ENCODE results near the gene FGF9. TPM values are rescaled to one million over a fixed set of nuclear protein-coding genes. Genes with fewer than 3 reads are reported as not detected.

The FGF9 gene
- total RNA-seq, 2 donors from 2014 or later = 0.07 TPM; not detected in 1

DNA sequence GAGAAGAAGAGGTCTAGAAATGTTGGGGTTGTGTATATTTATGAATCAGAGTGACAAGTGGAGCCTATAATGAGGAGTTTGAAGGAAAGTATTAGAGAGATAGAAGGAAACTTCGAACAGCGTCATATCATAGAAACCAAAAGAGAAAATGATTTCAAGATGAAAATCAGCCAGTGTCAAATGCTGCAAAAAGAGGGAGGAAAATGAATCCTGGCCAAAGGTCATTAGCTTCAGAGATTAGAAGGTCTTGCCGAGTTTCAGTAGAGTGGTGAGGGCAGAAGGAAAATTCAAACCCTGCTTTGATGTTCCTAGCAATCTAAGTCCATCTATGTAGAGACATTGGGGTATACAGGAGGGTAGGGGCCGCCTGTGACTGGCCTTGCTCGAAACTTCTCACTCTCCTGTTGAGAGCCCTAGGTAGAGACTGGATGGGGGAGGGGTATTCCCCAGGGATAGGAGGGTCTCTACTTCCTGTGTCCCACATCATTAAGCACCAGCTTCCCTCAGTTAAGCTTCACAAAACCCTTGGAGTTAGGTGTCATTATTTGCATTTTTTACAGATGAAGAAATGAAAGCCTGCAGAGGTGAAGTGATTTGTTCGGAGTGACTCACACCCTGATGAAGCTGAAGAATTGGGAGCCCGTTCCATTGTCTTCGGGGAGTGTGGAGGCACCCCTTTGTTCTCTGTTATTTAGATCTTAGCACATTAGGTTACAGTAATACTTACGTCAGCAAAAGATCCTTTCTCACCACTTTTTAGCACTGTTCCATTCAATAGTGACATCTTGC, 62.8 kb downstream of the FGF9 start:
- no peak overlapping the region for H3K4me3 Mint-ChIP-seq
- WGBS, 2 experiments (ENCODE audit: insufficient coverage in 1 of 2, insufficient read length in 1 of 2) = 56 to 69% methylated on average over 6 to 9 of the region's 9 CpGs
- H3K4me1 ChIP-seq (ENCODE audit: control insufficient read depth, insufficient read depth, low read length) = peaks cover 20% of the 10 kb centered on the region
- no peak overlapping the region for H3K27ac Mint-ChIP-seq
- peaks cover 3% of the 10 kb centered on the region for H3K27me3 Mint-ChIP-seq (ENCODE audit: insufficient read depth)
- H3K4me1 Mint-ChIP-seq = peaks cover 17% of the 10 kb centered on the region
- H3K9me3 ChIP-seq (ENCODE audit: control insufficient read depth, low read length) = no peaks in the 10 kb centered on the region
- H3K27ac ChIP-seq (ENCODE audit: low read depth, low read length) = no peak overlapping the region
- no peak overlapping the region for H3K9ac ChIP-seq (ENCODE audit: extremely low read depth, low read length, poor library complexity, severe bottlenecking)
- no peaks in the 10 kb centered on the region for H3K36me3 Mint-ChIP-seq (ENCODE audit: low read depth)
- no peaks in the 10 kb centered on the region for H3K36me3 ChIP-seq (ENCODE audit: control insufficient read depth, insufficient read depth, low read length)
- TF ChIP-seq, protein P1, sequence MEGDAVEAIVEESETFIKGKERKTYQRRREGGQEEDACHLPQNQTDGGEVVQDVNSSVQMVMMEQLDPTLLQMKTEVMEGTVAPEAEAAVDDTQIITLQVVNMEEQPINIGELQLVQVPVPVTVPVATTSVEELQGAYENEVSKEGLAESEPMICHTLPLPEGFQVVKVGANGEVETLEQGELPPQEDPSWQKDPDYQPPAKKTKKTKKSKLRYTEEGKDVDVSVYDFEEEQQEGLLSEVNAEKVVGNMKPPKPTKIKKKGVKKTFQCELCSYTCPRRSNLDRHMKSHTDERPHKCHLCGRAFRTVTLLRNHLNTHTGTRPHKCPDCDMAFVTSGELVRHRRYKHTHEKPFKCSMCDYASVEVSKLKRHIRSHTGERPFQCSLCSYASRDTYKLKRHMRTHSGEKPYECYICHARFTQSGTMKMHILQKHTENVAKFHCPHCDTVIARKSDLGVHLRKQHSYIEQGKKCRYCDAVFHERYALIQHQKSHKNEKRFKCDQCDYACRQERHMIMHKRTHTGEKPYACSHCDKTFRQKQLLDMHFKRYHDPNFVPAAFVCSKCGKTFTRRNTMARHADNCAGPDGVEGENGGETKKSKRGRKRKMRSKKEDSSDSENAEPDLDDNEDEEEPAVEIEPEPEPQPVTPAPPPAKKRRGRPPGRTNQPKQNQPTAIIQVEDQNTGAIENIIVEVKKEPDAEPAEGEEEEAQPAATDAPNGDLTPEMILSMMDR (conservative IDR thresholded peaks at IDR 0.05) = no peak
- H3K27me3 ChIP-seq (ENCODE audit: control insufficient read depth, insufficient read depth, low read length, poor library complexity, severe bottlenecking) = no peaks in the 10 kb centered on the region
- no peak overlapping the region for H3K4me3 ChIP-seq (ENCODE audit: low read length)
- peaks cover 4% of the 10 kb centered on the region for H3K9me3 Mint-ChIP-seq
- peak; percentile 61 for DNase-seq

DNA sequence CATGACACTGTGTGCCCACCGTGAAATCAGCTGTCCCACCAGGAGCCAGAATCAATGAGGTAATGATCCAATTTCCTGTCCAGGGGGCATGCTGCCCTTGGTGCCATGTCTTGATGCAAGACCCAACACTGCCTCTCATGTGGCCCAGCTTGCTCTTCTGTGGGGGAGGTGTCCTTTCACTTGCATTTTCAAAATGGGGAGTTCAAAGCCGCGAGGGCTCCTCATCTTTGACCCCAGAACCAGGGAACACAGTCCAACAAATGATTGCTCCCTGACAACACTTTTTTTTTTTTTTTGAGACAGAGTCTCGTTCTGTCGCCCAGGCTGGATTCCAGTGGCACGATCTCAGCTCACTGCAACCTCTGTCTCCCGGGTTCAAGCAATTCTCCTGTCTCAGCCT, 64.1 kb downstream of the FGF9 start:
- peaks cover 3% of the 10 kb centered on the region for H3K27me3 Mint-ChIP-seq (ENCODE audit: insufficient read depth)
- peaks cover 20% of the 10 kb centered on the region for H3K4me1 ChIP-seq (ENCODE audit: control insufficient read depth, insufficient read depth, low read length)
- 81 to 95% methylated on average over 5 to 7 of the region's 7 CpGs for WGBS, 2 experiments (ENCODE audit: insufficient coverage in 1 of 2, insufficient read length in 1 of 2)

DNA sequence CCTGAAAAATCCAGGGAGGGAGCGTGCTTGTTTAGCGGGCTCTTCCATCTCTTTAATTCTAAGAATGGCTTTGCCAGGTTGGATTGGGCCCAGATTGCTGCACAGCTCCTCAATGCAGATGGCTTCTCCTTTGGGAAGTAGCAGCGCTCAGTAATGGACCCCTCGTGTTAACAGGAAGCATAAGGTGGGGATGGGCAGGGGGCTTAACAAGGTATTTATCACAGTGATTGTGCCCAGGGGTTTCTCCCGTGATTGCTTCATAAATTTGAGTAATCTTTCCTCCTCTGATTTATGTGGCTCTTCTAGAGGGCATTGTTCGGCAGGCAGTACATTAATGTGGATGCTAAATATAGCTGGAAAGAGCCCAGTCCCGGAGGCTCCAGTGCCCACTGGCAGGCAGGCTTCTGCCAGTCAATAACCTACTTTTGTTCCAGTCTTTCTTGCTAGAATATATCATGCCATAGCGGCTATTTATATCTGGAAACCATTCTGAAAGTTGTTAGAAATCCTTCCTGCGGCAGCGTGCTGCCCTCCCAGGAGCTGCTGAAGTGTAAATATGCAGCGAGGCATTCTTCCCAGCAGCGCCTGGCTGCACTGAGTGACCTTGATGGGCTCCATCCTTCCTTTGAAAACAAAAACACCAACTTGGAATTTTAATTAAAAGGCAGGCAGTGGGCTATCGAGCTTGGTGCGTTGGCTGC, 65.0 kb downstream of the FGF9 start:
- TF ChIP-seq, protein P1 (conservative IDR thresholded peaks at IDR 0.05) = no peak
- peaks cover 17% of the 10 kb centered on the region for H3K4me1 Mint-ChIP-seq
- H3K36me3 Mint-ChIP-seq (ENCODE audit: low read depth) = no peaks in the 10 kb centered on the region
- Histone ChIP-seq H3K4me1 (ENCODE audit: control insufficient read depth, insufficient read depth, low read length) (peaks cover 20% of the 10 kb centered on the region), H3K27ac (ENCODE audit: low read depth, low read length) (no peak overlapping the region), H3K9me3 (ENCODE audit: control insufficient read depth, low read length) (no peaks in the 10 kb centered on the region), H3K4me3 (ENCODE audit: low read length) (no peak overlapping the region), H3K27me3 (ENCODE audit: control insufficient read depth, insufficient read depth, low read length, poor library complexity, severe bottlenecking) (no peaks in the 10 kb centered on the region), H3K9ac (ENCODE audit: extremely low read depth, low read length, poor library complexity, severe bottlenecking) (no peak overlapping the region), H3K36me3 (ENCODE audit: control insufficient read depth, insufficient read depth, low read length) (no peaks in the 10 kb centered on the region)
- H3K4me3 Mint-ChIP-seq = no peak overlapping the region
- peak; percentile 73 for DNase-seq
- H3K27me3 Mint-ChIP-seq (ENCODE audit: insufficient read depth) = peaks cover 3% of the 10 kb centered on the region
- peaks cover 4% of the 10 kb centered on the region for H3K9me3 Mint-ChIP-seq
- H3K27ac Mint-ChIP-seq = no peak overlapping the region
- WGBS, 2 experiments (ENCODE audit: insufficient coverage in 1 of 2, insufficient read length in 1 of 2) = 57 to 68% methylated on average over 11 to 14 of the region's 14 CpGs

More for the DNA sequence above, 64.1 kb downstream of the FGF9 start:
- H3K4me1 Mint-ChIP-seq = peaks cover 17% of the 10 kb centered on the region
- H3K9ac ChIP-seq (ENCODE audit: extremely low read depth, low read length, poor library complexity, severe bottlenecking) = no peak overlapping the region
- no peak for DNase-seq
- no peaks in the 10 kb centered on the region for H3K27me3 ChIP-seq (ENCODE audit: control insufficient read depth, insufficient read depth, low read length, poor library complexity, severe bottlenecking)
- TF ChIP-seq, protein P1 (conservative IDR thresholded peaks at IDR 0.05) = no peak
- H3K27ac ChIP-seq (ENCODE audit: low read depth, low read length) = no peak overlapping the region
- H3K36me3 Mint-ChIP-seq (ENCODE audit: low read depth) = no peaks in the 10 kb centered on the region
- no peak overlapping the region for H3K4me3 Mint-ChIP-seq
- H3K9me3 ChIP-seq (ENCODE audit: control insufficient read depth, low read length) = no peaks in the 10 kb centered on the region
- H3K27ac Mint-ChIP-seq = no peak overlapping the region
- H3K4me3 ChIP-seq (ENCODE audit: low read length) = no peak overlapping the region
- no peaks in the 10 kb centered on the region for H3K36me3 ChIP-seq (ENCODE audit: control insufficient read depth, insufficient read depth, low read length)
- peaks cover 4% of the 10 kb centered on the region for H3K9me3 Mint-ChIP-seq
